ENCODE data around the gene PRADC1.
A peak's percentile ranks its signal among the peaks of the same experiment; 100 is the strongest.

The PRADC1 gene

DNA sequence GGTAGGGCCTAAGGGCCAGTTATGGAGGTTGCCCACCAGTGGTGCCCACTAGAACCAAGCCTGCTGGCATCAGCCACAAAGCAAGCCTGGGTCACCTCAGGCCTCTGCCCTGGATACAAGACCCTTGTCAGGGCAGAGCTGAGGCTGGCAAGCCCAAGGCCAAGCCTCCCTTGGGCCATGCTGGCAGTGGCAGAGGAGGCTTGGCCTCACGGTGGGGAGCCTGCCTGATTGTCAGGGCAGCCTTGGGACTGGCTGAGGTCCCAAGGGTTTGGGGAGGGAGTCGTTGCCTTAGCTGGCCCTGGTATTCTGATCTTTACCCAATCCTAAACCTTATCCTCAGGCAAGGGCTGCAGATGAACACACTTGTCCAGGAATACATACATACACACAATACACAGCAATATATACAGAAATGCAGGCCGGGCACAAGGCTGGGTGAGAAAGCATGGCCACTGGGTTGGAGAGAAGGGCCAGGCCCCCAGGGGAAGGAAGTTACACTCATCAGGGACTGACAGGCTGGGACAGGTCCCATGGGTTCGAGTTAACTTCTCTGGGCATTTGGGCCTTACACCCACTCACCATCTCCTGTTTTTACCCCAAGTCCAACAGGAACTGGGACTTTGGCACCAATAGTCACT lies 22.1 kb upstream of the PRADC1 start:
- Mint-ChIP-seq H3K4me1 (ENCODE audit: low read depth) (peaks cover 31% of the 10 kb centered on the region), H3K36me3 (ENCODE audit: low read depth) (peaks cover 88% of the 10 kb centered on the region), H3K4me3 (no peak overlapping the region), H3K9me3 (no peaks in the 10 kb centered on the region), H3K27ac (no peak overlapping the region), H3K27me3 (no peaks in the 10 kb centered on the region)
- intact Hi-C loops (cut with micrococcal nuclease) = no loop called here

DNA sequence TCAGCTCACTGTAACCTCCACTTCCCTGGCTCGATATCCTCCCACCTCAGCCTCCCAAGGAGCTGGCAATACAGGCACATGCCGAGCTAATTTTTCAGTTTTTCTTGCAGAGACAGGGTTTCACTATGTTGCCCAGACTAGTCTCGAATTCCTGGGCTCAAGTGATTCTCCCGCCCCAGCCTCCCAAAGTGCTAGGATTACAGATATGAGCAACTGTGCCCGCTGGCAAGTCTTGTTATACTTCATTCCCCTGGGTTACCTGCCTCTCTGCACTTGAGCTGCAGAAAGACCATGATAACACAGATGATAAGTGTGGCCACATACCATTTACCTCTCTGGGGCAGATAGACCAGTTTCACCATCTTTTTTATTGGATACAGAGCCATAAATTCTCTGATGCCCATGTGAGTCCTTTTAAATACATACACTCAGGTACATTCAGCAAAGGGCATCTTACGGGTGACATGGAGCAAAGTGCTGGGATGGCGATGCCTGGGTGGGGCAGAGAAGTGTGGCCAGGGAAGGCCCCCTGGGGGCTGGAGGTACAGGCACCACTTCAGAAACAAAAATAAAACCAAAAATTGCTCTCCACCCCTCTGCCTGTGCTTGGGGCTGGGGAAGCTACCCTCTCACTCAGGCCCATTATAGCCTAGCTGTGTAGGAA lies 21.4 kb upstream of the PRADC1 start:
- Mint-ChIP-seq H3K36me3 (ENCODE audit: low read depth) (peaks cover 88% of the 10 kb centered on the region), H3K4me1 (ENCODE audit: low read depth) (peaks cover 31% of the 10 kb centered on the region), H3K27me3 (no peaks in the 10 kb centered on the region), H3K9me3 (no peaks in the 10 kb centered on the region), H3K27ac (no peak overlapping the region), H3K4me3 (no peak overlapping the region)
- intact Hi-C loops (cut with micrococcal nuclease) = no loop called here

DNA sequence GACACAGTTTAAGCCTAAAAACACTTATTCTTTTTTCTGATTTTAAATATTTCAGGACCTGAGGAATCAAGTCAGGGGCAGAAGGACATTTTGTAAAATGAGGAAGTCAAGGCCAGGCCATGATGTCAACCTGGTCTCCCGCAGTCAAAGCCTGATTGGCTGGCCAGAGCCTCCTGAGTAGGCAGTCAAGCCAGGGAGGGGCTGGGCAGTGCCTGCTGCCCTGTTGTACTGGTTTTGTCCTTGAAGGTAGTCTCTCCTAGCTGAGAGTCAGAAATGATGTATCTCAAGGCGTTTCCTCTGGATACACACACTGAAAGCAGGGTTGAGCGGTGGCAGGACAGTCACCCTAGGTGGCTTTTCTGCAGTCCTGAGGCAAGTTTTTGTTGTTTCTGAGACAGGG lies 20.9 kb upstream of the PRADC1 start:
- intact Hi-C loops (cut with micrococcal nuclease) = no loop called here
- Mint-ChIP-seq H3K27me3 (no peaks in the 10 kb centered on the region), H3K9me3 (no peaks in the 10 kb centered on the region), H3K27ac (peak overlapping the region; percentile 30), H3K4me3 (no peak overlapping the region), H3K4me1 (ENCODE audit: low read depth) (peaks cover 31% of the 10 kb centered on the region), H3K36me3 (ENCODE audit: low read depth) (peaks cover 88% of the 10 kb centered on the region)

DNA sequence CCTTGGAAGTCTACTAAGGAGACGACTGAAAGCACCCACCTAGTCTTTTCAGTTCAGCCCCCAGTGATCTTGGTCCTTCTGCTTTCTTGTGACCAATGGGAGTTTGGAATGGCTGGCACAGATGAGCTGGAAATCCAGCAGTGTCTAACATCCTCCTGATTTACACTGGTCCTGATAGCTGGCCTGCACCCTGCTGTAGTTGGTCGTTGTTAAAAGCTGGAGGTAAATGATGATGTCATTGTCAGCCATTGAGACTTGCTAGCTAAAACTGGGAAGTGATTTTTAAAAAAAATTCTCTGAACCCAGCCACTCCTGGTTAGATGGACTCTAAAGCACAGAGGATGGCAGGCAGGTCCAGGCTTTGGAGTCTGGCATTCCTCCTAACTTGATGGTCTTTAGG lies 20.4 kb upstream of the PRADC1 start:
- intact Hi-C loops (cut with micrococcal nuclease) = no loop called here
- Mint-ChIP-seq H3K27ac (peak overlapping the region; percentile 30), H3K4me1 (ENCODE audit: low read depth) (peaks cover 31% of the 10 kb centered on the region), H3K4me3 (no peak overlapping the region), H3K9me3 (no peaks in the 10 kb centered on the region), H3K36me3 (ENCODE audit: low read depth) (peaks cover 88% of the 10 kb centered on the region), H3K27me3 (no peaks in the 10 kb centered on the region)

DNA sequence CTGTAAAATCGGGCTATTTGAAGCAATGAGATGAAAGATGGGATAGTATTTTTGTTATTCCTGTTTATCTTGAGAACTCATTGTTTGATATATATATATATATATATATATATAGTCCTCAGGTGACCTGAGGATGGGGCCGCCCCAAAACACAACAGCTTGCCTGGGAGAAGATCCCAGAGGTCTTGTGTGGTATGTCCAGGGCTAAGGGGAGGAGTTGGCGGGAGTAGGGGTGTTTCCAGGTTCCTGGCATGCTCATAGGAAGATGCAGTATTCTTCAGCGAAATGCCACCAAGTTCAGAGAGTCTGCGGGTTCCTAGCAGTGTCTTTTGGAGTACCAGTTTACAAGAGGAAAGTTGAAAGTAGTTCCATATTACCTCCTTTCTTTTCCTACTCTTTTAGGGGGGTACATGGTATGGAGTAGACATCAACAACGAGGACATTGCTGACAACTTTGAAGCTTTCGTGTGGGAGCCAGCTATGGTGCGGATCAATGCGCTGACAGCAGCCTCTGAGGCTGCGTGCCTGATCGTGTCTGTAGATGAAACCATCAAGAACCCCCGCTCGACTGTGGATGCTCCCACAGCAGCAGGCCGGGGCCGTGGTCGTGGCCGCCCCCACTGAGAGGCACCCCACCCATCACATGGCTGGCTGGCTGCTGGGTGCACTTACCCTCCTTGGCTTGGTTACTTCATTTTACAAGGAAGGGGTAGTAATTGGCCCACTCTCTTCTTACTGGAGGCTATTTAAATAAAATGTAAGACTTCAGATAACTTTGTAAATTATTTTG lies 19.4 kb upstream of the PRADC1 start:
- no peaks in the 10 kb centered on the region for H3K9me3 Mint-ChIP-seq
- H3K4me3 Mint-ChIP-seq = no peak overlapping the region
- H3K27me3 Mint-ChIP-seq = no peaks in the 10 kb centered on the region
- H3K36me3 Mint-ChIP-seq (ENCODE audit: low read depth) = peaks cover 92% of the 10 kb centered on the region
- H3K27ac Mint-ChIP-seq = no peak overlapping the region
- peaks cover 26% of the 10 kb centered on the region for H3K4me1 Mint-ChIP-seq (ENCODE audit: low read depth)
- intact Hi-C loops (cut with micrococcal nuclease) = no loop called here

DNA sequence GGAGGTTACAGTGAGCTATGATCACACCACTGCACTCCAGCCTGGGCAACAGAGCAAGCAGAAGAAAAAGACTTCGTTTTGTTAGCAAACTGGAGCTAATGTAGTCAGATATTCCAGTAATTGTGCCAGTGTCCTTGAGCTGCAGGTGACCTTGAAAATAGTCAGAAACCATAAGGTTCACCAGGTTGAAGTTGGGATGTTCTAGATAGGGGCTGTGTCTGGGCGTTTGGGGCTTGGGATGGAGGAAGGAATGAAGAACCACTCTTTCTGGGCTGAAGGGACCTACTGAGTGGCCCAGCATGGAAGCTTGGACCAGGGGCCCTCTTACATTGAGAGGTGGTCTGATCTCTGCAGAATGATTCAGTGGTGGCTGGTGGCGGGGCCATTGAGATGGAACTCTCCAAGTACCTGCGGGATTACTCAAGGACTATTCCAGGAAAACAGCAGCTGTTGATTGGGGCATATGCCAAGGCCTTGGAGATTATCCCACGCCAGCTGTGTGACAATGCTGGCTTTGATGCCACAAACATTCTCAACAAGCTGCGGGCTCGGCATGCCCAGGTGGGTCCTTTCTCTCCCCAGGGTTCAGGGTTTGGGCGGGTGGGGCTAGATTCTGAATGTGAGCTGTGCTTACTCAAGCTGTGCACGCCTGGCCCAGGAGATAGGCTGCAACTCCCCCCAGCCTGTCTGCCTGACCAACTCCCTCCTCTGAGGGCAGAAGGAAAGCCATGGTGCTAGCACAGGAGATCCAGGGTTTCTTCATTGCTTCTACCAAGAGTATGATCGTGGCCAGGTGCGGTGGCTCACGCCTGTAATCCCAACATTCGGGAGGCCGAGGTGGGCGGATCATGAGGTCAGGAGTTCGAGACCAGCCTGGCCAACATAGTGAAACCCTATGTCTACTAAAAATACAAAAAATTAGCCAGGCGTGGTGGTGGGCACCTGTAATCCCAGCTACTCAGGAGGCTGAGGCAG lies 18.1 kb upstream of the PRADC1 start:
- no peaks in the 10 kb centered on the region for H3K27me3 Mint-ChIP-seq
- no peak overlapping the region for H3K27ac Mint-ChIP-seq
- H3K4me3 Mint-ChIP-seq = no peak overlapping the region
- H3K36me3 Mint-ChIP-seq (ENCODE audit: low read depth) = peaks cover 96% of the 10 kb centered on the region
- no peaks in the 10 kb centered on the region for H3K9me3 Mint-ChIP-seq
- intact Hi-C loops (cut with micrococcal nuclease) = no loop called here
- peaks cover 26% of the 10 kb centered on the region for H3K4me1 Mint-ChIP-seq (ENCODE audit: low read depth)

DNA sequence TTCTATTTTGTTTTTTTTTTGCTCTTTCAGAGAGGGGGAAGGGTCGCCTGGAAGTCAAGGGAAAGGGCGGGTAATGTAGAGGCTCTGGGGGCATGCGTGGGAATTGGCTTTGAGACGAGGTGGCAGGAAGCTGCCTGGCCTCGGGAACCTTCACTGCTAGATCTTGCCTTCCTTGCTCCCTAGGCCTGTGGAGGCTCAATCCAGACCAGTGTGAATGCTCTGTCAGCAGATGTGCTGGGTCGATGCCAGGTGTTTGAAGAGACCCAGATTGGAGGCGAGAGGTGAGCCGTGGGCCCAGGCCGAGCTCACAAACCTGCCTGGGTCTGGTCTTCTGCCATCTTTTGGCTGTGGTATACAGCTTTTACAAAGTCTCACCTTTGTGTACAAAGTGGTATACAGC lies 16.6 kb upstream of the PRADC1 start:
- Mint-ChIP-seq H3K4me3 (no peak overlapping the region), H3K4me1 (ENCODE audit: low read depth) (peaks cover 21% of the 10 kb centered on the region), H3K27me3 (no peaks in the 10 kb centered on the region), H3K9me3 (no peaks in the 10 kb centered on the region), H3K36me3 (ENCODE audit: low read depth) (peaks cover 95% of the 10 kb centered on the region), H3K27ac (no peak overlapping the region)
- intact Hi-C loops (cut with micrococcal nuclease) = no loop called here

DNA sequence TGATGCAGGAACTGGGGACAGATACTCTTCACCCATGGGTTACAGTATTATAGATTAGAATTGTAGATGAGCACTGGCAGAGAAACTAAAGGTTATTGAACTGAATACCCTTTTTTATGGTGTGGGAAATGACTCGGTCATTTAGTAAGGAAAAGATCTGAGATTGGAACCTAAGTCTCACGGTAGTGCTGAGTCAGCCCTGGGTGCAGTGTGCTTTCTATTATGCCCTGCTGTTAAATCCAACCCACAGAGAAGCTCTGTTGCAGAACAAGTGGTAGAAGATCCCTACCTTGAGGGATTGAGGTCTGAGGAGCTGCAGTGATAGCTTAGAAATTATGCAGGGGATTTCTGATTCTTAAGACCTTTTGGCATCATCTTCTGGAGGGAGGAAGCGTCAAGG lies 13.8 kb upstream of the PRADC1 start:
- H3K27me3 Mint-ChIP-seq = no peaks in the 10 kb centered on the region
- H3K4me3 Mint-ChIP-seq = no peak overlapping the region
- intact Hi-C loops (cut with micrococcal nuclease) = no loop called here
- no peak overlapping the region for H3K27ac Mint-ChIP-seq
- H3K4me1 Mint-ChIP-seq (ENCODE audit: low read depth) = no peaks in the 10 kb centered on the region
- H3K36me3 Mint-ChIP-seq (ENCODE audit: low read depth) = peaks cover 90% of the 10 kb centered on the region
- H3K9me3 Mint-ChIP-seq = no peaks in the 10 kb centered on the region

DNA sequence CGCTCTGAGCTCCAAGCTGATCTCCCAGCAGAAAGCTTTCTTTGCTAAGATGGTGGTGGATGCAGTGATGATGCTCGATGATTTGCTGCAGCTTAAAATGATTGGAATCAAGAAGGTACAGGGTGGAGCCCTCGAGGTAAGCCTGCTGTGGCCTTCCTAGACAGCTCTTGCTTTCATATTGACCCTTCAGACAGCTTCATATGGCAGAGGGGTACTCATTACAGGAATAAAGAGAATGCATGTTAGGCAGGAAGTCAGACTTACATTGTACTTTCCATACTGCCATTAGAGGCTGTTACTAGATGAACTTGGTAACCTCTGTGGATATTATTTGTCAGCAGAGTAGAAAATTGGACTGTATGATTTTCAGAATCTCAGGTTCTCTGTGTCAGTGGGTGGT lies 11.5 kb upstream of the PRADC1 start:
- peaks cover 89% of the 10 kb centered on the region for H3K36me3 Mint-ChIP-seq (ENCODE audit: low read depth)
- no peaks in the 10 kb centered on the region for H3K4me1 Mint-ChIP-seq (ENCODE audit: low read depth)
- no peaks in the 10 kb centered on the region for H3K9me3 Mint-ChIP-seq
- no peaks in the 10 kb centered on the region for H3K27me3 Mint-ChIP-seq
- no peak overlapping the region for H3K4me3 Mint-ChIP-seq
- intact Hi-C loops (cut with micrococcal nuclease) = no loop called here
- H3K27ac Mint-ChIP-seq = no peak overlapping the region

DNA sequence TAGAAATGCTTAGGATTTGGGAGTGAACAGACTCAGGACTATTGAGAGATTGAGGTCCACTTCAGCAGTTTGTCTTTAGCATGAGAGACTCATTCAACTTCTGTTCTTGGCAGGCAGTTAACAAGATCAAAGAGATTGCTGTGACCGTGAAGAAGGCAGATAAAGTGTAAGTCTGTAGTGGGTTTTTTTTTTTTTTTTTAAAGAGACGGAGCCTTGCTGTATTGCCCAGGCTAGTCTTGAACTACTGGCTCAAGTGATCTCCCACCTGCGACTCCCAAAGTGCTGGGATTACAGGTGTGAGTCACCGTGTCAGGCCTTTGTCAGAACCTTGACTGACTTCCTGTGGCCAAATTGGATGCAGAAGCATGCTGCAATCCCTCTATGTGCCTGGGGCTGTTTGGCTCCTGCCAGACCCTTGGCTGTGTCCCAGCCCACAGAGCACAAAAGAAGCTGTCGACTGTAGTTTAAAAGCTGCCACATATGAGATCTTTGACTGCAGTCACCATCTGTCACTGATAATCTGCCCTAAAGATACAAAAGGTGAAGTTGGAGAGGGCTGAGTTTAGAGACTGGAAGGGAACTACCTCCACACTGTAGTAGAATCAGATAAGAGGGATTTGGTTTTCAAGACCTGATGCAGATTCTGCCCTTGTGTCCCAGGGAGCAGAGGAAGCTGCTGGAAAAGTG lies 11.0 kb upstream of the PRADC1 start:
- no peaks in the 10 kb centered on the region for H3K4me1 Mint-ChIP-seq (ENCODE audit: low read depth)
- H3K36me3 Mint-ChIP-seq (ENCODE audit: low read depth) = peaks cover 89% of the 10 kb centered on the region
- intact Hi-C loops (cut with micrococcal nuclease) = no loop called here
- no peak overlapping the region for H3K27ac Mint-ChIP-seq
- H3K4me3 Mint-ChIP-seq = no peak overlapping the region
- no peaks in the 10 kb centered on the region for H3K27me3 Mint-ChIP-seq
- H3K9me3 Mint-ChIP-seq = no peaks in the 10 kb centered on the region

DNA sequence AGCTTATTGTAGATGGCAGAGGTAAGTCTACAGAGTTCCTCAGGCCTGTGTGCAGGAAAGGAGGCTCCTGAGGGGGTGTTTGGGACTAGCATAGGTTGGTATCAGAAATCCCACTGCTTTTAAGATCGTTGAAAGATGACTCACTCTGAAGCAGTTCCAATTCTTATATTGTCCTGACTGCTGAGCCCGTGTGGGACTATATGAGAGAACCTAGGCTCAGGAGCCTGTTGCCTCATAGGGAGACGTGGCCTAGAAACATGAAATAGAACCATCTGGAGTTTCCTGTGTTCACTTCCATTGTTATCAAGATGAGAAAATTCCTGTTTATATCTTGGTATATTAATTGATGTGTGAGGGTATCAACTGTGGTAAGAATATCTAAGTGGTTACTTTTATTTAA lies 6.7 kb upstream of the PRADC1 start:
- Mint-ChIP-seq H3K27ac (no peak overlapping the region), H3K27me3 (no peaks in the 10 kb centered on the region), H3K9me3 (no peaks in the 10 kb centered on the region), H3K36me3 (ENCODE audit: low read depth) (peaks cover 79% of the 10 kb centered on the region), H3K4me1 (ENCODE audit: low read depth) (peaks cover 26% of the 10 kb centered on the region), H3K4me3 (no peak overlapping the region)
- intact Hi-C loops (cut with micrococcal nuclease) = no loop called here

DNA sequence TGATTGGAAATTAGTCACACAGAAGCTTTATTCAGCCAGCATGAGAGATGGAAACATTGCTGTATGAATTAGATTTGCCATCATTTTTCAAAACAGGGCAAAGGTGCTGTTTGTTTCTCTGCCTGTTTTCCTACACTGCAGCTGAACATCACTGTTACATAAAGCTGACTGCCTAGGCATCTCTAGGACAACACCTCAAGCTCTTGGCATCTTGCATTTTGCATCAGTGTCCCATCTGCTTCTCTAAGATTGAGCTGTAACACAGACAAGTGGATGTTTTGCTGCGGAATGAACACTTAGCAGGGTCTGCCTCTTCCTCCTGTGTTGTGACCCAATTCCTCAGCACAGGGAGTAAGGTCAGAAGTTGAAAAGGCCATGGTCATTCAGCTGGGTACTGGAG lies 5.9 kb upstream of the PRADC1 start:
- intact Hi-C loops (cut with micrococcal nuclease) = no loop called here
- Mint-ChIP-seq H3K9me3 (no peaks in the 10 kb centered on the region), H3K27ac (no peak overlapping the region), H3K4me3 (no peak overlapping the region), H3K4me1 (ENCODE audit: low read depth) (peaks cover 28% of the 10 kb centered on the region), H3K36me3 (ENCODE audit: low read depth) (peaks cover 79% of the 10 kb centered on the region), H3K27me3 (no peaks in the 10 kb centered on the region)

DNA sequence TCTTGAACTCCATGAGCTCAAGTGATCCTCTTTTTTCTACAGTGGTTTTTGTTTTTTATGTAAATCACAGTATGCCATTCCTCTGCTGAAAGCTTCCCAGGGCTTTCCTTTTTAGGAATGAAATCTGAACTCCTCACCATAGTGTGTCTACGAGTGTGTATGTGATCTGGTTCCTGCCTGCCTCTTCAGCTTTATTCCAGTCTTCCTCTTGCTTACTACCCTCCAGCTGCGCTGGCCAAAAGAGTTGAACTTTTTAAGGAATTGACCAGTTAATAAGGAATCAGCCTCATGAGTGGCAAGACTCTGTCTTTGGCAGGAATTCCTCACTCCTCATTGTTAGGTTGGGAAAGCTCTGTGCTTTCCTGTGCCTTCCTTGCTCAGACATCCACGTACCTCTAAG lies 5.1 kb upstream of the PRADC1 start:
- peaks cover 80% of the 10 kb centered on the region for H3K36me3 Mint-ChIP-seq (ENCODE audit: low read depth)
- intact Hi-C loops (cut with micrococcal nuclease) = no loop called here
- no peak overlapping the region for H3K27ac Mint-ChIP-seq
- H3K4me3 Mint-ChIP-seq = no peak overlapping the region
- H3K27me3 Mint-ChIP-seq = no peaks in the 10 kb centered on the region
- H3K4me1 Mint-ChIP-seq (ENCODE audit: low read depth) = peaks cover 28% of the 10 kb centered on the region
- H3K9me3 Mint-ChIP-seq = no peaks in the 10 kb centered on the region

Data from dendritic cell treated with granulocyte-macrophage colony-stimulating factor and Interleukin-4, amounts not matched to agents 40 ng/mL and 50 ng/mL, for 4 days (primary cell).